Suprapubic skin (tissue), 4 donors: ENCODE measurements around the gene NTNG2. TPM values are rescaled to one million over a fixed set of nuclear protein-coding genes. Genes with fewer than 3 reads are reported as not detected.

Source experiments
- DNase-seq, 2 donors: peaks; one replicate each; pipeline ENCODE4 v3.0.0-alpha.2; 2019; ENCODE audit warnings: low spot score in 2 of 2
- H3K27ac ChIP-seq: fragments of 200-600 bp; sonication (generic); one replicate; pipeline ENCODE4 v1.5.1; 2019
- H3K27me3 ChIP-seq: fragments of 200-600 bp; sonication (generic); one replicate; pipeline ENCODE4 v1.5.1; 2019
- H3K36me3 ChIP-seq: fragments of 200-600 bp; sonication (generic); one replicate; pipeline ENCODE4 v1.5.1; 2019
- H3K4me1 ChIP-seq: fragments of 200-600 bp; sonication (generic); one replicate; pipeline ENCODE4 v1.5.1; 2019
- H3K4me3 ChIP-seq: fragments of 200-600 bp; sonication (generic); one replicate; pipeline ENCODE4 v1.5.1; 2019; ENCODE audit warnings: mild to moderate bottlenecking
- H3K9me3 ChIP-seq: fragments of 200-600 bp; sonication (generic); one replicate; pipeline ENCODE4 v1.5.1; 2019
- EP300 ChIP-seq: sonication (generic); formaldehyde crosslinking; IDR thresholded peaks from one replicate; pipeline ENCODE4 v1.6.1; 2017; ENCODE audit warnings: antibody characterized with exemption
- POLR2A ChIP-seq, 2 donors: fragments of 450-650 bp; IDR thresholded peaks; one replicate each; pipeline ENCODE4 v1.6.1; 2017; ENCODE audit warnings: antibody characterized with exemption in 2 of 2, mild to moderate bottlenecking in 2 of 2, moderate library complexity in 2 of 2
- POLR2AphosphoS5 ChIP-seq, 3 donors: sonication (generic); formaldehyde crosslinking; IDR thresholded peaks; one replicate each; pipeline ENCODE4 v1.6.1; 2017; ENCODE audit warnings: antibody characterized with exemption in 3 of 3
- WGBS: methylation state at CpG from one replicate; pipeline ENCODE4 v1.1.5; 2018; 5-methylcytosine and 5-hydroxymethylcytosine counted together
- total RNA-seq, 4 donors: library from RNA; depleted of rRNA; stranded (reverse); fragments of >200 nt; gene quantifications; one replicate each; pipeline ENCODE4 v1.1.0, GENCODE V29; 2016
- TF ChIP-seq, protein P1 (sequence below), 2 donors: fragments of 200-600 bp in 1 of 2; fragments of 450-650 bp in 1 of 2; sonication (generic) in 1 of 2; IDR thresholded peaks; one replicate each; pipeline ENCODE4 v1.5.1; 2016 to 2019; ENCODE audit warnings: antibody characterized with exemption in 2 of 2, mild to moderate bottlenecking in 1 of 2, moderate library complexity in 1 of 2

NTNG2 gene, protein sequence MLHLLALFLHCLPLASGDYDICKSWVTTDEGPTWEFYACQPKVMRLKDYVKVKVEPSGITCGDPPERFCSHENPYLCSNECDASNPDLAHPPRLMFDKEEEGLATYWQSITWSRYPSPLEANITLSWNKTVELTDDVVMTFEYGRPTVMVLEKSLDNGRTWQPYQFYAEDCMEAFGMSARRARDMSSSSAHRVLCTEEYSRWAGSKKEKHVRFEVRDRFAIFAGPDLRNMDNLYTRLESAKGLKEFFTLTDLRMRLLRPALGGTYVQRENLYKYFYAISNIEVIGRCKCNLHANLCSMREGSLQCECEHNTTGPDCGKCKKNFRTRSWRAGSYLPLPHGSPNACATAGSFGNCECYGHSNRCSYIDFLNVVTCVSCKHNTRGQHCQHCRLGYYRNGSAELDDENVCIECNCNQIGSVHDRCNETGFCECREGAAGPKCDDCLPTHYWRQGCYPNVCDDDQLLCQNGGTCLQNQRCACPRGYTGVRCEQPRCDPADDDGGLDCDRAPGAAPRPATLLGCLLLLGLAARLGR
- total RNA-seq: under 1 TPM; 0.08 to 0.80 (median 0.37) TPM

DNA sequence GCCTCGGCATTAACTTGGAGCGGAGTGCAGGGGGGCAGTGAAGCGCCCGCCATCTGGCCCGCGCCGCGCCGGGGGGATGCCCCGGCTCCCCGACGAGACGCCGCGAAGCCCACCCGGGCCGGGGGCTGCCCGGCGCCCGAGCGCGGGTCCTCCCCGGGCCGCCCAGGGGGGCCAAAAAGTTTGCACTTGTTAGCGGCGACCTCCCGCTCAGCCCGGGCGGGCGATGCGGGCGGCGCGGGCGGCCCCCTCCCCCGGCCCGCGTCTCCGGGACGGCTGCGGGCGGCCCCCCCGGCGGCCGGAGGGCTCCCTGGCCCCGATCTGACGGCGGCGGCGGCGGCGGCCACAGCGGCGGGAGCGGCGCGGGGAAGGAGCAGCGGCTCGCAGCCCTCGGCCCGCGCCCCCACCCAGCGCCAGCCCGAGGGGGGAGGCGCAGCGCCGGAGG, at the start of gene NTNG2:
Gene NTNG2 (plus strand): TSS at position 316 of the 442 bp plus-strand sequence. CDS start 4,774 bp downstream, outside the sequence.
- H3K27ac ChIP-seq: no peak within 1 kb of the TSS

DNA sequence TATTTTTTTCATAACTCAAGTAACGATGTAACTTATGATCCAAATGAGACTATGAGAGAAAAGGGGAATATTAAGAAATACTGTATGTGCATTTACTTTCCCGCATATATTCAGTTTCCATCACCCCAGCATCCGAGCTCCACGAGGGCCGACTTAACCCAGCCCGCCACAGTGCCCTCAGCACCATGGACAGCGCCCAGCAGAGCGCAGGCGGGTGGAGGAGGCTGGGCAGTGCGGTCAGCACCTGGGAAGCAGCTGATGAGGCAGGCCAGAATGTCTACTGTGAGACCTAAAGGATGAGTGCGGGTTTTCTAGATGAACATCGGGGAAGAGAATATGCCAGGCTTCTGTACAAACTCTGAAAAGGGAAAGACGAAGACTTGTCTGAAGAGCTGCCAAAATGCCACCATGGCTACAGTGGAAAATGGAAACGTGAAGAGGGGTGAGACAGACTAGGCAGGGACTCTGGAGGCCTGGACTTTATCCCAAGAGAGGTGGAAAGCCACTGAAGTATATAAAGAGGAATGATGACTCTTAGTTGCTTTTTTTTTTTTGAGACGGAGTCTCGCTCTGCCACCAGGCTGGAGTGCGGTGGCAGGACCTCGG, 47.7 kb upstream of the NTNG2 start:
- Histone ChIP-seq H3K4me3 (no peak overlapping the region), H3K9me3 (no peaks in the 10 kb centered on the region), H3K36me3 (no peaks in the 10 kb centered on the region), H3K27me3 (peaks cover 48% of the 10 kb centered on the region), H3K27ac (no peak overlapping the region), H3K4me1 (no peaks in the 10 kb centered on the region)
- 36% methylated on average over 18 of the region's 18 CpGs for WGBS
- DNase-seq: no peak
- TF ChIP-seq POLR2A (IDR thresholded peaks at IDR 0.05) (no peak), EP300 (no peak), POLR2AphosphoS5 (IDR thresholded peaks at IDR 0.05) (no peak)
- TF ChIP-seq, protein P1, sequence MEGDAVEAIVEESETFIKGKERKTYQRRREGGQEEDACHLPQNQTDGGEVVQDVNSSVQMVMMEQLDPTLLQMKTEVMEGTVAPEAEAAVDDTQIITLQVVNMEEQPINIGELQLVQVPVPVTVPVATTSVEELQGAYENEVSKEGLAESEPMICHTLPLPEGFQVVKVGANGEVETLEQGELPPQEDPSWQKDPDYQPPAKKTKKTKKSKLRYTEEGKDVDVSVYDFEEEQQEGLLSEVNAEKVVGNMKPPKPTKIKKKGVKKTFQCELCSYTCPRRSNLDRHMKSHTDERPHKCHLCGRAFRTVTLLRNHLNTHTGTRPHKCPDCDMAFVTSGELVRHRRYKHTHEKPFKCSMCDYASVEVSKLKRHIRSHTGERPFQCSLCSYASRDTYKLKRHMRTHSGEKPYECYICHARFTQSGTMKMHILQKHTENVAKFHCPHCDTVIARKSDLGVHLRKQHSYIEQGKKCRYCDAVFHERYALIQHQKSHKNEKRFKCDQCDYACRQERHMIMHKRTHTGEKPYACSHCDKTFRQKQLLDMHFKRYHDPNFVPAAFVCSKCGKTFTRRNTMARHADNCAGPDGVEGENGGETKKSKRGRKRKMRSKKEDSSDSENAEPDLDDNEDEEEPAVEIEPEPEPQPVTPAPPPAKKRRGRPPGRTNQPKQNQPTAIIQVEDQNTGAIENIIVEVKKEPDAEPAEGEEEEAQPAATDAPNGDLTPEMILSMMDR (IDR thresholded peaks at IDR 0.05): no peak

More for the DNA sequence above, at the start of gene NTNG2:
- H3K36me3 ChIP-seq: no peaks in the 10 kb centered on the region
- WGBS: 0% methylated on average over 1 of the region's 67 CpGs
- H3K27me3 ChIP-seq: peaks cover 89% of the 10 kb centered on the region
- peaks cover 45% of the 10 kb centered on the region for H3K4me1 ChIP-seq
- TF ChIP-seq POLR2A (IDR thresholded peaks at IDR 0.05) (no peak), EP300 (no peak), POLR2AphosphoS5 (IDR thresholded peaks at IDR 0.05) (no peak)
- TF ChIP-seq, protein P1 (IDR thresholded peaks at IDR 0.05): no peak
- DNase-seq: no peak
- H3K4me3 ChIP-seq: peak within 1 kb of the TSS; percentile 75
- no peaks in the 10 kb centered on the region for H3K9me3 ChIP-seq

DNA sequence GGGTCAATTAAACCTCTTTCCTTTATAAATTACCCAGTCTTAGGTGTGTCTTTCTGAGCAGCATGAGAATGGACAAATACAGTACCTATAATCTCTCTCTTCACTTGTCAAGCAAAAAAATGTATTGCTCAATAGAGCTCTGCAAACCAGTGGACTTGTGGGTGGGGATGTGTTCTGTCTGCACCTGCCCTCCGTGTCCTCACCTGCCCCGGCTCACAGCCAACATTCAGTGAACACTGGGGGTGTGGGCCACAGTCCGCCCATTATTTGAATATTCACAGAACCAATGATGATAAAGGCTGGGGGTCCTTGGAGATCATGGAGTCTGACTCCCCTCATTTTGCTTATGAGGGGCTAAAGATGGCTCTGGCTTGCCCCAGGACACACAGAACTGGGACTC, 45.3 kb upstream of the NTNG2 start:
- H3K27me3 ChIP-seq: peaks cover 61% of the 10 kb centered on the region
- no peak for TF ChIP-seq EP300
- TF ChIP-seq POLR2AphosphoS5 (IDR thresholded peaks at IDR 0.05): no peak
- TF ChIP-seq, protein P1 (IDR thresholded peaks at IDR 0.05): no peak
- no peak for TF ChIP-seq POLR2A (IDR thresholded peaks at IDR 0.05)
- H3K4me1 ChIP-seq: no peaks in the 10 kb centered on the region
- H3K9me3 ChIP-seq: no peaks in the 10 kb centered on the region
- no peak overlapping the region for H3K4me3 ChIP-seq
- no peaks in the 10 kb centered on the region for H3K36me3 ChIP-seq
- no peak overlapping the region for H3K27ac ChIP-seq
- no peak for DNase-seq
- WGBS: 60% methylated on average over 1 of the region's 3 CpGs

DNA sequence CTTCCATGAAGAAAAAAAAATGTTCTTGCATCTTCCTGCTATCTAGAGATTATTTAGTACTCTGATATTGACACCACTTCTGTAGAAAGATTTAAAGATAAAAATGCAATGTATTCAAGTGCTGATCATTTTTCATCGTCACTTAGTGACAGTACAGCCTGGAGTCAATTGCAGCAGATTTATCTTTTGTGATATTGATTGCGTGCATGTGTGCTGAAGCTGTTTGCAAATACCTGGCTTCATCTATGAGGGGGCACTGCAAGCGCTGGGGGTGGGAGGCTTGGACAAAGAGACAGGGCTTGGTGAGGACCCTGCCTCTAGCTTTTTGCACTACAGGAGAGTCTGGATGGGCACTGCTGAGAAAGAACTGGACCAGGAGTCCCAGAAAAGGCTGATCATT, 44.2 kb upstream of the NTNG2 start:
- WGBS: 61% methylated on average over 3 of the region's 3 CpGs
- TF ChIP-seq POLR2A (IDR thresholded peaks at IDR 0.05) (no peak), EP300 (no peak), POLR2AphosphoS5 (IDR thresholded peaks at IDR 0.05) (no peak)
- TF ChIP-seq, protein P1 (IDR thresholded peaks at IDR 0.05): no peak
- no peak for DNase-seq
- Histone ChIP-seq H3K27me3 (peaks cover 66% of the 10 kb centered on the region), H3K27ac (no peak overlapping the region), H3K36me3 (no peaks in the 10 kb centered on the region), H3K4me1 (no peaks in the 10 kb centered on the region), H3K9me3 (no peaks in the 10 kb centered on the region), H3K4me3 (no peak overlapping the region)

DNA sequence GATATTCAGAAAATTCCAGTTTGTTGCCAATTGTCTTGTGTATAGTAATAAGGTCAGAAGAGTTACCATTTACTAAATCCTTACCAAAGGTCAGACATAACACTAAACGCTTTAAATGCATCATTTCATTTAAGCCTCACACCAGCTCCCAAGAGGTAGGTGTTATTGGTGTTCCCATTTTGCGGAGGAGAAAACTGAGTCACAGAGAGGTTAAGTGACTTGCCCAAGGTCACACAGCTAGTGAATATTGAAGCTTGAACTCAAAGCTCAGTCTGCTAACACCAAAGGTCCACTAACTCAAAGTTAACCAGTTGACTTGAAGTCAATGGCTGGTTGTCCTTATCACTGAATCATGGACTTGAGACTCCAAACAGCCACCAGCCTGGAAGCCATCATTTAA, 40.8 kb upstream of the NTNG2 start:
- WGBS: 93% methylated on average over 2 of the region's 2 CpGs
- DNase-seq: no peak
- H3K4me3 ChIP-seq: no peak overlapping the region
- H3K27ac ChIP-seq: no peak overlapping the region
- peaks cover 71% of the 10 kb centered on the region for H3K27me3 ChIP-seq
- no peaks in the 10 kb centered on the region for H3K36me3 ChIP-seq
- TF ChIP-seq POLR2A (IDR thresholded peaks at IDR 0.05) (no peak), POLR2AphosphoS5 (IDR thresholded peaks at IDR 0.05) (no peak), EP300 (no peak)
- TF ChIP-seq, protein P1 (IDR thresholded peaks at IDR 0.05): no peak
- H3K9me3 ChIP-seq: no peaks in the 10 kb centered on the region
- no peaks in the 10 kb centered on the region for H3K4me1 ChIP-seq
